DOHH2 (cell line): ENCODE data around the gene PPP3CA.

Experiments used
- H3F3A ChIP-seq: fragments of 200-600 bp; sonication (generic), shearing (Covaris generic); 2 replicates; pipeline ENCODE4 v1.6.0; 2016; ENCODE audit warnings: antibody characterized with exemption, mild to moderate bottlenecking; ENCODE audit not compliant: control insufficient read depth, insufficient read depth
- H3K27ac ChIP-seq: fragments of 200-600 bp; sonication (generic); 2 replicates; pipeline ENCODE4 v1.5.1; 2014; ENCODE audit warnings: low read depth, mild to moderate bottlenecking, low read length, moderate library complexity
- H3K27me3 ChIP-seq: fragments of 200-600 bp; sonication (generic); 2 replicates; pipeline ENCODE4 v1.6.1; 2014; ENCODE audit warnings: mild to moderate bottlenecking, low read length, mixed read lengths; ENCODE audit not compliant: control insufficient read depth
- H3K36me3 ChIP-seq: fragments of 200-600 bp; sonication (generic); 2 replicates; pipeline ENCODE4 v1.6.1; 2014; ENCODE audit warnings: mild to moderate bottlenecking, low read length, moderate library complexity, mixed read lengths; ENCODE audit not compliant: control insufficient read depth
- H3K4me1 ChIP-seq: fragments of 200-600 bp; sonication (generic); 2 replicates; pipeline ENCODE4 v1.6.1; 2014; ENCODE audit warnings: mild to moderate bottlenecking, low read length, mixed read lengths; ENCODE audit not compliant: control insufficient read depth
- H3K4me2 ChIP-seq: fragments of 200-600 bp; sonication (generic); 2 replicates; pipeline ENCODE4 v1.6.0; 2014; ENCODE audit warnings: mild to moderate bottlenecking, low read length, moderate library complexity
- H3K4me3 ChIP-seq: fragments of 200-600 bp; sonication (generic); 2 replicates; pipeline ENCODE4 v1.5.1; 2014; ENCODE audit warnings: mild to moderate bottlenecking, low read length, mixed read lengths
- H3K79me2 ChIP-seq: fragments of 200-600 bp; sonication (generic); 2 replicates; pipeline ENCODE4 v1.6.1; 2014; ENCODE audit warnings: mild to moderate bottlenecking, low read length, mixed read lengths; ENCODE audit not compliant: control insufficient read depth
- H3K9me2 ChIP-seq: fragments of 200-600 bp; sonication (generic); replicated peaks from 2 replicates; pipeline ENCODE4 v1.6.1; 2014; ENCODE audit warnings: mild to moderate bottlenecking, low read length, mixed read lengths; ENCODE audit not compliant: control insufficient read depth
- H3K9me3 ChIP-seq: fragments of 200-600 bp; sonication (generic); 2 replicates; pipeline ENCODE4 v1.6.1; 2014; ENCODE audit warnings: antibody characterized with exemption, low read length, mixed read lengths; ENCODE audit not compliant: control insufficient read depth, insufficient read depth
- H4K20me1 ChIP-seq: fragments of 200-600 bp; sonication (generic); 2 replicates; pipeline ENCODE4 v1.6.0; 2014; ENCODE audit warnings: low read depth, mild to moderate bottlenecking, antibody characterized with exemption, low read length, moderate library complexity; ENCODE audit not compliant: control insufficient read depth, insufficient read depth
- CTCF ChIP-seq: fragments of 200-600 bp; sonication (generic); IDR thresholded peaks from one replicate; pipeline ENCODE4 v1.5.1; 2014; ENCODE audit warnings: antibody characterized with exemption, mild to moderate bottlenecking, low read depth, low read length; ENCODE audit not compliant: poor library complexity, severe bottlenecking
- EZH2phosphoT487 ChIP-seq: fragments of 200-600 bp; sonication (generic); IDR thresholded peaks from 2 replicates; pipeline ENCODE4 v1.6.1; 2017; ENCODE audit warnings: borderline replicate concordance, mild to moderate bottlenecking, antibody characterized with exemption, low read length, moderate library complexity, mixed read lengths

The PPP3CA gene

GRCh38 chr4:101306225-101306624 is 41.1 kb downstream of the PPP3CA start:
- Histone ChIP-seq H3K79me2 (peaks cover 15% of the 10 kb centered on the region), H3K4me1 (peaks cover 8% of the 10 kb centered on the region; the same call in 1 of the 2 replicates), H3K9me2 (no peaks in the 10 kb centered on the region), H3K27me3 (no peaks in the 10 kb centered on the region), H3K4me2 (no peak overlapping the region), H3F3A (no peaks in the 10 kb centered on the region), H3K4me3 (no peak overlapping the region), H3K27ac (no peak overlapping the region), H3K9me3 (no peaks in the 10 kb centered on the region), H4K20me1 (no peaks in the 10 kb centered on the region), H3K36me3 (no peaks in the 10 kb centered on the region)
- TF ChIP-seq CTCF (no peak), EZH2phosphoT487 (no peak)

- no peak overlapping the region for H3K4me3 ChIP-seq
- peaks cover 8% of the 10 kb centered on the region; the same call in 1 of the 2 replicates for H3K4me1 ChIP-seq
- H3K27ac ChIP-seq: no peak overlapping the region
- no peak overlapping the region for H3K4me2 ChIP-seq
- H3K9me2 ChIP-seq: no peaks in the 10 kb centered on the region
- TF ChIP-seq CTCF: no peak
- TF ChIP-seq EZH2phosphoT487: no peak
- no peaks in the 10 kb centered on the region for H3K9me3 ChIP-seq
- no peaks in the 10 kb centered on the region for H3F3A ChIP-seq
- no peaks in the 10 kb centered on the region for H3K27me3 ChIP-seq
- no peaks in the 10 kb centered on the region for H4K20me1 ChIP-seq
- H3K36me3 ChIP-seq: no peaks in the 10 kb centered on the region
- H3K79me2 ChIP-seq: peaks cover 13% of the 10 kb centered on the region
Observed at GRCh38 chr4:101304916-101305315, 42.4 kb downstream of the PPP3CA start.

GRCh38 chr4:101299899-101300540 is 47.3 kb downstream of the PPP3CA start:
- no peaks in the 10 kb centered on the region for H3K79me2 ChIP-seq
- no peaks in the 10 kb centered on the region for H3K9me3 ChIP-seq
- no peaks in the 10 kb centered on the region for H3K4me1 ChIP-seq
- no peaks in the 10 kb centered on the region for H3F3A ChIP-seq
- TF ChIP-seq EZH2phosphoT487 (no peak), CTCF (no peak)
- no peaks in the 10 kb centered on the region for H3K9me2 ChIP-seq
- no peak overlapping the region for H3K4me3 ChIP-seq
- H3K4me2 ChIP-seq: no peak overlapping the region
- no peaks in the 10 kb centered on the region for H3K27me3 ChIP-seq
- H3K36me3 ChIP-seq: no peaks in the 10 kb centered on the region
- no peak overlapping the region for H3K27ac ChIP-seq
- no peaks in the 10 kb centered on the region for H4K20me1 ChIP-seq
